GM12872 (cell line): Measurements from ENCODE around the gene CCR3.

Experiments
- TF ChIP-seq, protein P1 (sequence below): IDR thresholded peaks from 3 replicates; pipeline ENCODE4 v1.5.1; 2011; ENCODE audit warnings: low read depth, mild to moderate bottlenecking, low read length, moderate library complexity; ENCODE audit not compliant: insufficient read depth

Gene CCR3

DNA sequence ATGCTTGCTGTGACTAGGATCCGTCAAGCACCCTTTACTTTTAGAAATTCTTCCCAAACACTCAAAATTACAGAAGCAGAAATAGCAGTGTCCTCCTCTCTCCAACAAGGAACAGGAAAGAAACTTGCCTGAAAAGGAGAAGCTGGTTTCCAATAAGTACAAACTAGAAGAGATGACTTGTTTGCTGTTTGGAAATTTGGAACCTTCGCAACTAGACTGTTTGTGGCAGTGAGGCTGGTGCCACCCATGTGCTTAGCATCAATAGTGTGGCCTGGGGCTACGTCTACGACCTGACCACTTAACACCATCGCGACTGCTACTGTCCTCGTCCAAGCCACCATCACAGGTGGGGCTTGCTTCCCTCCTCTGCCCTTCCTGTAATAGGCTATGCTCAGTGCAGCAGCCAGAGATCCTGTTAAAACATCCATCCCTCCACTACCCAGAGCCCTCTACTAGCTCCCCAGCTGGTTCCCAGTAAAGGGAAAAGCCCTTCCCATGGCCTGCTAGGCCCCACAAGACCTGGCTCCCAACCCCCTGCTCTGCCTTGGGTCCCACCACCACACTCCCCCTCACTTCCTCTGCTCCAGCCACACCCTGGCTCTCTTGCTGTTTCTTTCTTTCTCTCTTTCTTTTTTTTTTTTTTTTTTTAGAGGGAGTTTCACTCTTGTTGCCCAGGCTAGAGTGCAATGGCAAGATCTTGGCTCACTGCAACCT, 59.0 kb downstream of the CCR3 start:
- TF ChIP-seq, protein P1, sequence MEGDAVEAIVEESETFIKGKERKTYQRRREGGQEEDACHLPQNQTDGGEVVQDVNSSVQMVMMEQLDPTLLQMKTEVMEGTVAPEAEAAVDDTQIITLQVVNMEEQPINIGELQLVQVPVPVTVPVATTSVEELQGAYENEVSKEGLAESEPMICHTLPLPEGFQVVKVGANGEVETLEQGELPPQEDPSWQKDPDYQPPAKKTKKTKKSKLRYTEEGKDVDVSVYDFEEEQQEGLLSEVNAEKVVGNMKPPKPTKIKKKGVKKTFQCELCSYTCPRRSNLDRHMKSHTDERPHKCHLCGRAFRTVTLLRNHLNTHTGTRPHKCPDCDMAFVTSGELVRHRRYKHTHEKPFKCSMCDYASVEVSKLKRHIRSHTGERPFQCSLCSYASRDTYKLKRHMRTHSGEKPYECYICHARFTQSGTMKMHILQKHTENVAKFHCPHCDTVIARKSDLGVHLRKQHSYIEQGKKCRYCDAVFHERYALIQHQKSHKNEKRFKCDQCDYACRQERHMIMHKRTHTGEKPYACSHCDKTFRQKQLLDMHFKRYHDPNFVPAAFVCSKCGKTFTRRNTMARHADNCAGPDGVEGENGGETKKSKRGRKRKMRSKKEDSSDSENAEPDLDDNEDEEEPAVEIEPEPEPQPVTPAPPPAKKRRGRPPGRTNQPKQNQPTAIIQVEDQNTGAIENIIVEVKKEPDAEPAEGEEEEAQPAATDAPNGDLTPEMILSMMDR, result no peak

DNA sequence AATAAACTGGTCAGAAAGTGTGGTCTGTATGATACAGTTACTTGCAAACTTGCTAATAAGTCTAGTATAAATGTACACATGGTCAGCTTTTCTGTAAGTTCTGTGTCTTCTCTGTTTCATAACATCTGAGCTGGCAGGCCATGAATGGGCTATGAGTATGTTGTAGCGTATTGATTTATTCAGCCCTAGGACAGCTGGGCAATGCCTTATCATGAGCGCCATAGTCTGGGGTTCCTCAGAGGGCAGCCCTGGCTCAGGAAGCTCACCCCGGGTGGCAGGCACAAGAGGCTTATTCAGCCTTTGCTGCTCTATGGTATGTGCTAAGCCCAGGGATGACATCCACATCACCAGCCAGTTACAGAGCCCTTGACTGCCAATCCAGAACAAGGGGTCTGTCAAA, 61.0 kb downstream of the CCR3 start:
- TF ChIP-seq, protein P1, result no peak

DNA sequence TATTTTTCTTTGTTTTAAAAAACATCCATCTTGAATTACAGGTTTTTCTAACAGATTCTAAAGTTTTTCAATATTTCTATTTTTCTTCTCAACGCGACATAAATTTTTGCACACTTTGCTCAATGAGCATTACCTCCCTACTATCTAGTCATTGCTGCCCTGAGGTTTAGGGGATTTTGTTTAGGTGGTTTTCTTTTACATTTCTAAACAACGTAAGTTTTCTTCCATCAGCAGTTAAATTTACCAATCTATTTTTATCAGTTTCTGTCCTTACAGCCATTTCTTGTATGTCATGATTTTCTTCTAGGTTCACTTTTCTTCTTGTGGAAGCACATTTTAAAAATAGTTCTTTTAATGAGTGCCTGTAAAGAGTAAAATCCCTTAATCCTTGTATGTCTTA, 62.5 kb downstream of the CCR3 start:
- TF ChIP-seq, protein P1, result no peak

DNA sequence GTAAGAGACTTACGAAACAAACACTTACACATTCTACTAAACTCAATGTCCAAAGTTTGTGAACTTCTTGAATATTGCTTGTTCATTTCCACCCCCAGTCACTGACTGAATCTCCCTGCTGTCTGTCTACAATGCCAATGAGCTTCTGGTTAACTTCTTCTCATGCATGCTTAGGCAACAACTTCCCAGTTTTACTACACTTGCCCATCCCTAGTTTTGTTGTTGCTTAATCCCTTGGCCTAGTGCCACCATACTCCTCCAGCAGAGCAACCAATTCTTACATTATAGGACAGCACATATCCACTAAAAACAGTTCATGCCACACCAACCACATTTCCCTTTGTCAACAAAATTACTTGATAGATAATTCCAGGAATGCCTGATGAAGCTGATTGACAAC, 70.7 kb downstream of the CCR3 start:
- TF ChIP-seq, protein P1, result no peak

DNA sequence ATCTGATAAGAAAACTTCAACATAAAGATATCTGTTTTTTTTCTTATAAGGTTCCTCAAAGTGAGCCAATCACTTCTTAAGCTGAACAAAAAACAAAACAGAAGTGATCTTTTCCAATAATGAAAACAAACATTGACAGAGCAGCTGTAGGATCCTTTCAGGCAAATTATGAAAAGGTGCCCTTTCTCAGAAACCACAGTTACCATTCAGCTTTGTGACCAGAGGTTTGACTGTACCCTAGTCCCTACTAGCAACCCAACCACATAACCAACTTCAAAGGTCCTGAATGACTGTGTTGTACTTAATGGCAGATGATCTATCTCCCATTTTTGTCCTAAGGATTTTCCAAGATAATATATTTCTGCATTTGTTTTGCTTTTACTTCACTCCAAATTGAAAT, 72.3 kb downstream of the CCR3 start:
- TF ChIP-seq, protein P1, result no peak

DNA sequence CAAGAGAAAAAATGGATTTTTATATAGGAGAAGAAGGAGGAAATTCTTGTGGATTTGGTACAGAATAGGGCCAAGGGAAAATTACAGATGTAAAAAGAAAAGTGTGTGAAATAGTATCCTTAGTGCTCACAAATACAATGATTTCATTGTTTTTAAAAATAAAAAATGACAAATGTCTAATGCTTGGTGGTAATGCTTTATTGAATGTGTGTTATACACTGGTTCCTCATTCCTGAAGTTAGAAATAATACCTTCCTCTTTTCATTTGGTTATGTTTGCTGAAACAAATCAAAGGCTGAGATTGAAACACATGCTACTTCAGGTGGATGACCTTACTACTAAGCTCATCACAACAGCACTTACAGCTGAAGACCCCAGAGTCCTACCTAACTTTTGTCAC, 73.9 kb downstream of the CCR3 start:
- TF ChIP-seq, protein P1, result no peak
